Small intestine (tissue), 16 donors: ENCODE measurements around the gene KPNA2. TPM values are rescaled to one million over a fixed set of nuclear protein-coding genes. Genes with fewer than 3 reads are reported as not detected.

Experiments
- DNase-seq, 2 donors: peaks; one replicate each; pipeline versions ENCODE4 v3.0.0 to v3.0.0-alpha.2; 2013
- FAIRE-seq: peaks from 2 replicates; lab custom pipeline; 2012; peaks lifted over from hg19 to GRCh38; lab: Jason Lieb, UNC
- H3K27ac ChIP-seq, 3 donors: one replicate each; pipeline ENCODE4 v1.5.1; 2013; ENCODE audit warnings: low read length in 2 of 3, mild to moderate bottlenecking in 2 of 3, control low read depth in 1 of 3, inconsistent platforms in 1 of 3, low read depth in 1 of 3, moderate library complexity in 1 of 3
- H3K27me3 ChIP-seq, 3 donors: one replicate each; pipeline ENCODE4 v1.6.1; 2013; ENCODE audit warnings: low read length in 3 of 3, inconsistent platforms in 1 of 3; ENCODE audit not compliant: control insufficient read depth in 3 of 3, insufficient read depth in 3 of 3
- H3K36me3 ChIP-seq, 3 donors: one replicate each; pipeline ENCODE4 v1.6.1; 2013; ENCODE audit warnings: low read length in 3 of 3, inconsistent platforms in 1 of 3, low read depth in 1 of 3, mild to moderate bottlenecking in 1 of 3, moderate library complexity in 1 of 3; ENCODE audit not compliant: control insufficient read depth in 3 of 3, insufficient read depth in 2 of 3
- H3K4me1 ChIP-seq, 3 donors: one replicate each; pipeline ENCODE4 v1.6.1; 2013; ENCODE audit warnings: low read length in 2 of 3, inconsistent platforms in 1 of 3, low read depth in 1 of 3, mild to moderate bottlenecking in 1 of 3, moderate library complexity in 1 of 3; ENCODE audit not compliant: control insufficient read depth in 3 of 3, insufficient read depth in 2 of 3
- H3K4me3 ChIP-seq, 3 donors: one replicate each; pipeline ENCODE4 v1.5.1; 2013; ENCODE audit warnings: low read length in 3 of 3, control low read depth in 1 of 3, inconsistent platforms in 1 of 3, low read depth in 1 of 3, mild to moderate bottlenecking in 1 of 3, moderate library complexity in 1 of 3
- H3K9me3 ChIP-seq, 2 donors: one replicate each; pipeline ENCODE4 v1.6.1; 2013; ENCODE audit warnings: low read depth in 1 of 2, low read length in 1 of 2; ENCODE audit not compliant: control insufficient read depth in 2 of 2, insufficient read depth in 1 of 2
- WGBS, 3 donors: extraction: QIAGEN DNeasy Blood & Tissue Kit; methylation state at CpG; one replicate each; pipeline ENCODE4 v1.1.7; 2013; 5-methylcytosine and 5-hydroxymethylcytosine counted together
- long read RNA-seq, 10 donors: transcript quantifications; one replicate each; lab custom pipeline, GENCODE V29; 2026
- polyA plus RNA-seq, 4 donors: library from polyadenylated mRNA; stranded (reverse) in 3 of 4; unstranded in 1 of 4; fragments of 200-250 nt in 3 of 4; fragments of 120-200 nt in 1 of 4; gene quantifications; one replicate each; pipeline versions ENCODE4 v1.2.1 to v1.2.3, GENCODE V29; 2013
- donor health status: healthy with polysubstance abuse.
- donor health status: control.
- donor health status: control.
- donor health status: Bipolar disorder and iron deficiency.
- donor health status: healthy.

Gene KPNA2
- polyA plus RNA-seq: 10 to 100 TPM; 11.3 to 63.0 (median 26.7) TPM
- long read RNA-seq, donor 1: 0 reads
- long read RNA-seq, donor 2, partial matches to known transcripts: 0 of 5 reads
- long read RNA-seq, donor 2, other reads (novel, unspliced or antisense): 0 of 5 reads
- long read RNA-seq, donor 3, transcript KPNA2-201 (11 exons, 2,181 nt): major isoform, 7 of 28 reads
- long read RNA-seq, donor 3, partial matches to known transcripts: 19 of 28 reads
- long read RNA-seq, donor 3, other reads (novel, unspliced or antisense): 0 of 28 reads
- long read RNA-seq, donor 4, partial matches to known transcripts: 0 of 3 reads
- long read RNA-seq, donor 4, other reads (novel, unspliced or antisense): 0 of 3 reads
- long read RNA-seq, donor 5: 0 reads
- long read RNA-seq, donor 6, transcript KPNA2-201 (11 exons, 2,181 nt): major isoform, 11 of 19 reads
- long read RNA-seq, donor 6, partial matches to known transcripts: 7 of 19 reads
- long read RNA-seq, donor 6, other reads (novel, unspliced or antisense): 0 of 19 reads
- long read RNA-seq, donor 7, transcript KPNA2-206 (2 exons, 507 nt): minor isoform, 5 of 160 reads
- long read RNA-seq, donor 7, transcript KPNA2-201 (11 exons, 2,181 nt): major isoform, 62 of 160 reads
- long read RNA-seq, donor 7, partial matches to known transcripts: 93 of 160 reads
- long read RNA-seq, donor 7, other reads (novel, unspliced or antisense): 0 of 160 reads
- long read RNA-seq, donor 8, partial matches to known transcripts: 0 of 2 reads
- long read RNA-seq, donor 8, other reads (novel, unspliced or antisense): 0 of 2 reads
- long read RNA-seq, donor 9, partial matches to known transcripts: 5 of 8 reads
- long read RNA-seq, donor 9, other reads (novel, unspliced or antisense): 0 of 8 reads
- long read RNA-seq, donor 10, transcript KPNA2-201 (11 exons, 2,181 nt): major isoform, 19 of 39 reads
- long read RNA-seq, donor 10, partial matches to known transcripts: 18 of 39 reads
- long read RNA-seq, donor 10, other reads (novel, unspliced or antisense): 0 of 39 reads

- WGBS, 3 donors: 0% methylated on average over 55 to 70 of the region's 72 CpGs
- Histone ChIP-seq H3K4me3 (peak within 1 kb of the TSS; percentile 76 to 99 (median 98)), H3K9me3 (no peaks in the 10 kb centered on the region), H3K36me3 (peaks cover 0 to 19% (median 2%) of the 10 kb centered on the region in 3 donors), H3K4me1 (peaks cover 0 to 6% (median 0%) of the 10 kb centered on the region in 3 donors), H3K27me3 (no peaks in the 10 kb centered on the region), H3K27ac (peak within 1 kb of the TSS; percentile 57 to 92 (median 91))
- FAIRE-seq: no peak
- DNase-seq: peak; percentile 98 to 99
These were observed at the start of gene KPNA2 for GRCh38 chr17:68035523-68036303. Gene KPNA2 (plus strand): TSS chr17:68035735. CDS start chr17:68037133, 1,398 bp downstream.

DNA sequence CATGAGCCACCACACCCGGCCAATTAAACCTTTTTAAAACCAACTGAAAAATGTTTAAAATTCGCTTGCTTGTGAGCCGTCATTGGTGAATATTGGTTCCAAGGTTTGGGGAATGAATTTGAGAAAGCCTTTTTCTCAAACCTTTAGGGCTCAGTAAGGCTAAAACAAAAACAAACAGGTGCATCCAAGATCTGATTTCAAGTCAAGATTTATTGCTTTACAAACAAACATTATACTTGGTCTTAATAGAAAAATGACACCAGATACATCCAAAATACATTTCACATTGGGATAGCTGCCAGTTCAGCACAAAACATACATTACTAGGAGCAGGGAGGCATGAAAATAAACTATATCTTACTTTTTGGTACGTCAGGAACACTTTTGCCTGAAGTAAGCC lies 44.6 kb upstream of the KPNA2 start:
- H3K27me3 ChIP-seq: peaks cover 0 to 6% (median 0%) of the 10 kb centered on the region in 3 donors
- no peak for DNase-seq
- no peak for FAIRE-seq
- no peaks in the 10 kb centered on the region for H3K36me3 ChIP-seq
- peaks cover 0 to 14% (median 2%) of the 10 kb centered on the region in 3 donors for H3K4me1 ChIP-seq
- H3K27ac ChIP-seq: no peak overlapping the region
- H3K4me3 ChIP-seq: no peak overlapping the region
- H3K9me3 ChIP-seq: no peaks in the 10 kb centered on the region
- 90 to 97% (median 93%) methylated on average over 4 of the region's 4 CpGs for WGBS, 3 donors

DNA sequence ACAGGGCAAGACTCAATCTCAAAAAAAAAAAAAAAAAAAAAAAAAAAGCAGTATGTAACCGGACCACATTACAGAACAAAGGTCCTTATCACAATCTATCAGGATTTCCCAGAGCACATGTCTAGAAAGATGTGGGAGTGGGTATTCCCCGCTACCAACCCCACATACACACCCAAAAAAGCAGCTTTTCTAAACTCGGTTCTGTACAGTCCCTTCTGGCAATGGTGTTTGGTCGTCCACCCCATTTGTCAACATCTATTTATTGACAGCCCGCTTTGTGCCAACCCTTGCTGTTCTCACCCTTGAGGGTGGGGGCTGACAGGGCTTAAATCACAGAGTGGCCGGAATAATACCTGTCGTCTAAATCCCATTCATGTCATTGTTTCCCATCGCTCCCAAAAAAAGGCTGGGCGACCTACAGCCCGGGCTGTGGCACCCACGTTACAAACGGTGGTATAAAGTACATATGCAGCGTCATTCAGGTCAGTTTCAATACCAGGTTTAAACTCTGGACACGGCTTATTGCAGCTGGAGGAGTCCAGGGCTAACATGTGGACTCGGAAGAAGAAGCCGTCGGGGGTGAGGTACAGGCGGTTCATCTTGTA lies 42.9 kb upstream of the KPNA2 start:
- H3K27me3 ChIP-seq: peaks cover 0 to 14% (median 0%) of the 10 kb centered on the region in 3 donors
- peaks cover 0 to 18% (median 2%) of the 10 kb centered on the region in 3 donors for H3K4me1 ChIP-seq
- H3K4me3 ChIP-seq: peak overlapping the region in 2 of 3 donors; percentile 74
- WGBS, 3 donors: 4 to 8% (median 6%) methylated on average over 18 of the region's 18 CpGs
- FAIRE-seq: no peak
- DNase-seq: peak in 1 of 2 donors; percentile 65
- H3K36me3 ChIP-seq: no peaks in the 10 kb centered on the region
- H3K9me3 ChIP-seq: no peaks in the 10 kb centered on the region
- peak overlapping the region; percentile 84 to 93 (median 90) for H3K27ac ChIP-seq

GRCh38 chr17:67993153-67993997 lies 42.2 kb upstream of the KPNA2 start:
- Histone ChIP-seq H3K36me3 (no peaks in the 10 kb centered on the region), H3K27me3 (peaks cover 0 to 14% (median 0%) of the 10 kb centered on the region in 3 donors), H3K27ac (peak overlapping the region; percentile 96 to 98 (median 97)), H3K9me3 (no peaks in the 10 kb centered on the region), H3K4me1 (peaks cover 0 to 18% (median 2%) of the 10 kb centered on the region in 3 donors), H3K4me3 (peak overlapping the region; percentile 74 to 85 (median 75))
- DNase-seq (peak; percentile 81 to 94), FAIRE-seq (no peak)
- WGBS, 3 donors: 0% methylated on average over 70 to 144 of the region's 144 CpGs

DNA sequence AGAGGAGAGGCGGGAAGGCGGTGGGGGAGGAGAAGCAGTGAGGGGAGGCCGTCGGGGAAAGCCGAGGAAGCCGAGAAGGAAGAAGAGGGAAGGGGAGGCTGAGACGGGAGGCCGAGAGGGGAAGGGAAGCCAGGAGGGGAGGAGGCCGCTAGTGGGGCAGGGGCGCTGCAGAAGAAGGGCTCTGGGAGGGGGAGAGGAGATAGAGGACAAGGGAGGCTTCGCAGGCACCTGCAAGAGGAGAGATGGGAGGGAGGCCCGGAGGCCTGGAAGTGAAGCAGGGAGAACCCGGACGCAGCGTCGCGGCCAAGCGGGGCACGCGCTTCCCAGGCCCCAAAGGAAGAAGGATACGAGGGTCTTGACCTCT lies 41.6 kb upstream of the KPNA2 start:
- H3K27me3 ChIP-seq: peaks cover 0 to 14% (median 0%) of the 10 kb centered on the region in 3 donors
- H3K27ac ChIP-seq: peak overlapping the region; percentile 96 to 98 (median 97)
- peak overlapping the region; percentile 74 to 85 (median 75) for H3K4me3 ChIP-seq
- 3 to 5% (median 5%) methylated on average over 20 to 21 of the region's 21 CpGs for WGBS, 3 donors
- H3K36me3 ChIP-seq: no peaks in the 10 kb centered on the region
- DNase-seq: no peak
- FAIRE-seq: no peak
- peaks cover 0 to 18% (median 2%) of the 10 kb centered on the region in 3 donors for H3K4me1 ChIP-seq
- H3K9me3 ChIP-seq: no peaks in the 10 kb centered on the region

DNA sequence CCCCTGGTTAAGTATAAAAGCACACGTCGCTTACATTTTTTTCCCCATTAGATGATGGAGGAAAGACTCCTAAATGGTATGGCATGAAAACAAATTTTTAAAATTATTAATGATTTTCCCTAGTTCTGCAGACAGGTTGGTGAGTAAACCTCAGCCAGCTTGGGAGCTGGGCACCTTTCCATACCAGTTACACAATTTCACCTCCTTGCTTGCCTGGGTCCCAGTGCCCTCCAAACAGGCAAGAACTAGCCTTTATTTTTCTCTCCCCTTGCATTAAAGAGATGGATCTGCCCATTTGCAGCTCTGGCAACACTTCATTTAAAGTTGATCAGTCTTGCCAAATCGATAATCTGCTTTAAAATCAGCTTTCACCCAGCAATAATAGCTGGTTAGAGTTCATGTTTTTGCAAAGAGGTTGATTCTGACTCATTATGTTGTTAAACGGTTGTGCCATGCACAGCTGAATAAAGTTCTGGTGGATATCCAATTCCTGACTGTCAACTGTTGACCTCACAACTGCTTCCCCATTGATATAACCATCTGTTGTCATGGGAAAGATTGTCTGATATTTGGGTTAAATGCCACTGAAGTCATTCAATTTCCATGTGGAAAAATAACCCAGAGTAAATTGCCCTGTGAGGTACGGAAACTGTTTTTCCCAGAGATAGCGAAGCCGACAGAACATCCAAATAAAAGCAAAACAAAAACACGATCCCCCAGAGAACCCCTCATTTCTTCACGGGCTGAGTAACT lies 40.5 kb upstream of the KPNA2 start:
- WGBS, 3 donors: 17 to 20% (median 17%) methylated on average over 9 of the region's 9 CpGs
- H3K36me3 ChIP-seq: no peaks in the 10 kb centered on the region
- DNase-seq (peak; percentile 37 to 43), FAIRE-seq (no peak)
- H3K27ac ChIP-seq: peak overlapping the region in 1 of 3 donors; percentile 3
- H3K4me3 ChIP-seq: peak overlapping the region; percentile 12 to 48 (median 36)
- H3K4me1 ChIP-seq: peaks cover 0 to 18% (median 2%) of the 10 kb centered on the region in 3 donors
- peaks cover 0 to 14% (median 0%) of the 10 kb centered on the region in 3 donors for H3K27me3 ChIP-seq
- H3K9me3 ChIP-seq: no peaks in the 10 kb centered on the region
